Gastroesophageal sphincter (tissue), 3 donors: ENCODE data around the gene CNIH2.

Source experiments
- CTCF ChIP-seq, 4 experiments: fragments of 200-600 bp in 2 of 4; fragments of 450-650 bp in 2 of 4; sonication (generic) in 1 of 4; IDR thresholded peaks; one replicate each; pipeline ENCODE4 v1.5.1; 2017 to 2019; ENCODE audit warnings: antibody characterized with exemption in 4 of 4, mild to moderate bottlenecking in 2 of 4, moderate library complexity in 2 of 4
- EP300 ChIP-seq: sonication (generic); formaldehyde crosslinking; IDR thresholded peaks from one replicate; pipeline ENCODE4 v1.6.1; 2017; ENCODE audit warnings: antibody characterized with exemption, mild to moderate bottlenecking
- POLR2A ChIP-seq, 2 donors: fragments of 450-650 bp; IDR thresholded peaks; one replicate each; pipeline ENCODE4 v1.6.1; 2017; ENCODE audit warnings: antibody characterized with exemption in 2 of 2, mild to moderate bottlenecking in 2 of 2, moderate library complexity in 1 of 2

- no peak for TF ChIP-seq CTCF (IDR thresholded peaks at IDR 0.05)
- no peak for TF ChIP-seq EP300
- TF ChIP-seq POLR2A (IDR thresholded peaks at IDR 0.05): no peak
Measured at GRCh38 chr11:66238786-66239413, 39.1 kb upstream of the CNIH2 start.
